GM20000 (cell line): ENCODE results near the gene FAM181B.

Source experiments
- DNase-seq: peaks from one replicate; pipeline ENCODE4 v3.0.0; 2012; ENCODE audit warnings: low spot score
- CTCF ChIP-seq: IDR thresholded peaks from 2 replicates; pipeline ENCODE4 v1.5.1; 2012; ENCODE audit warnings: mild to moderate bottlenecking, control low read depth; ENCODE audit errors: extremely low read depth, missing control alignments

The FAM181B gene

GRCh38 chr11:82767123-82767522 lies 33.5 kb upstream of the FAM181B start:
- TF ChIP-seq CTCF: no peak
- no peak for DNase-seq

- no peak for DNase-seq
Measured at GRCh38 chr11:82765466-82766034, 31.9 kb upstream of the FAM181B start.

GRCh38 chr11:82763167-82763566 lies 29.5 kb upstream of the FAM181B start:
- DNase-seq: no peak
- TF ChIP-seq CTCF: no peak

More at GRCh38 chr11:82765466-82766034, 31.9 kb upstream of the FAM181B start:
- TF ChIP-seq CTCF: no peak

GRCh38 chr11:82759649-82760048 lies 26.0 kb upstream of the FAM181B start:
- no peak for TF ChIP-seq CTCF
- no peak for DNase-seq

- DNase-seq: no peak
- no peak for TF ChIP-seq CTCF
Measured at GRCh38 chr11:82757660-82758357, 24.1 kb upstream of the FAM181B start.

GRCh38 chr11:82756765-82757639 lies 23.3 kb upstream of the FAM181B start:
- no peak for TF ChIP-seq CTCF
- no peak for DNase-seq

GRCh38 chr11:82754410-82754809 lies 20.7 kb upstream of the FAM181B start:
- DNase-seq: no peak
- TF ChIP-seq CTCF: no peak
